HCEC 1CT (cell line): Measurements from ENCODE around the gene CD274.

Source experiments
- DNase-seq: peaks from one replicate; pipeline ENCODE4 v3.0.0-alpha.2; 2017

The CD274 gene

GRCh38 chr9:5502553-5502952 is 52.2 kb downstream of the CD274 start:
- DNase-seq: no peak

GRCh38 chr9:5509573-5509972 is 59.2 kb downstream of the CD274 start:
- peak; percentile 99 for DNase-seq

GRCh38 chr9:5510360-5510931 is 60.1 kb downstream of the CD274 start, which contains the start of gene PDCD1LG2:
PDCD1LG2 (plus strand) TSS chr9:5510531; CDS start chr9:5522547, 12,016 bp downstream.
- peak; percentile 81 for DNase-seq

GRCh38 chr9:5510989-5511388 is 60.6 kb downstream of the CD274 start:
- peak; percentile 52 for DNase-seq

GRCh38 chr9:5511476-5511875 is 61.1 kb downstream of the CD274 start:
- peak; percentile 29 for DNase-seq

GRCh38 chr9:5511935-5512580 is 61.7 kb downstream of the CD274 start:
- DNase-seq: no peak

GRCh38 chr9:5512658-5513452 is 62.5 kb downstream of the CD274 start:
- DNase-seq: no peak

- no peak for DNase-seq
Observed at GRCh38 chr9:5513966-5514616, 63.7 kb downstream of the CD274 start.

- no peak for DNase-seq
Observed at GRCh38 chr9:5514617-5515260, 64.4 kb downstream of the CD274 start.

- DNase-seq: no peak
Observed at GRCh38 chr9:5515261-5515650, 64.9 kb downstream of the CD274 start.

- DNase-seq: no peak
Observed at GRCh38 chr9:5516453-5517220, 66.3 kb downstream of the CD274 start.

GRCh38 chr9:5518171-5518936 is 68.0 kb downstream of the CD274 start:
- DNase-seq: peak; percentile 51

- no peak for DNase-seq
Observed at GRCh38 chr9:5518937-5519319, 68.6 kb downstream of the CD274 start.
